HepG2 (cell line): ENCODE results near the gene AARSD1. TPM values are rescaled to one million over a fixed set of nuclear protein-coding genes. Genes with fewer than 3 reads are reported as not detected.

Source experiments
- ATAC-seq: fragments of 200-7000 bp; cut with Tn5 transposase; 3 replicates; pipeline ENCODE4 v1.9.1; 2020; ENCODE audit warnings: mild to moderate bottlenecking, moderate library complexity
- BruUV-seq: library from RNA; stranded (reverse); fragments of 400-500 nt; replicated peaks from 2 replicates; lab custom pipeline; 2021; lab: Mats Ljungman, UMichigan
- CTCF ChIA-PET: fragments of 300-600 bp; formaldehyde crosslinking; extraction: SDS; loops from one replicate; lab custom pipeline; 2021; ENCODE audit warnings: low total read pairs, inconsistent platforms, low intra/inter-chr PET ratio; lab: Yijun Ruan, JAX
- POLR2A ChIA-PET: fragments of 350-600 bp; sonication (Branson Sonifier 250); formaldehyde crosslinking; loops from one replicate; lab custom pipeline; 2020; ENCODE audit warnings: antibody characterized with exemption, inconsistent platforms; lab: Yijun Ruan, JAX
- DNase-seq: peaks from one replicate; pipeline ENCODE4 v3.0.0-alpha.2; 2015; ENCODE audit warnings: low spot score
- FAIRE-seq: peaks from 3 replicates; lab custom pipeline; 2011; peaks lifted over from hg19 to GRCh38; lab: Jason Lieb, UNC
- H2AFZ ChIP-seq: one replicate; pipeline ENCODE4 v1.6.1; 2011; ENCODE audit warnings: low read length, inconsistent platforms
- H3K27ac ChIP-seq: fragments of 300-600 bp; 3 replicates; pipeline ENCODE4 v1.8.0; 2011; ENCODE audit warnings: mixed run types, mild to moderate bottlenecking, mixed read lengths, low read length, inconsistent platforms; ENCODE audit not compliant: insufficient read depth; ENCODE audit errors: extremely low read length
- H3K27me3 ChIP-seq, 2 experiments: fragments of 200-600 bp in 1 of 2; 2 replicates in 1 of 2; 3 replicates in 1 of 2; pipeline versions ENCODE4 v1.6.0 to v1.8.0; 2011; ENCODE audit warnings: low read length in 2 of 2, mild to moderate bottlenecking in 2 of 2, moderate library complexity in 2 of 2, inconsistent platforms in 1 of 2; ENCODE audit not compliant: insufficient read depth in 2 of 2, control insufficient read depth in 1 of 2
- H3K36me3 ChIP-seq, 2 experiments: fragments of 200-600 bp in 1 of 2; replicated peaks in 1 of 2; 2 replicates in 1 of 2; 3 replicates in 1 of 2; pipeline versions ENCODE4 v1.5.1 to v1.8.0; 2011; ENCODE audit warnings: low read length in 2 of 2, inconsistent platforms in 1 of 2; ENCODE audit not compliant: insufficient read depth in 2 of 2, control insufficient read depth in 1 of 2
- H3K4me1 ChIP-seq: 2 replicates; pipeline ENCODE4 v1.5.1; 2012; ENCODE audit warnings: low read length, inconsistent platforms; ENCODE audit not compliant: insufficient read depth
- H3K4me2 ChIP-seq: 2 replicates; pipeline ENCODE4 v1.6.0; 2011; ENCODE audit warnings: low read depth, low read length, inconsistent platforms
- H3K4me3 ChIP-seq, 3 experiments: fragments of 200-600 bp in 1 of 3; sonication (generic), shearing (Covaris generic) in 1 of 3; replicated peaks in 1 of 3; 2 replicates each; pipeline ENCODE4 v1.5.1; 2011 to 2016; ENCODE audit warnings: low read length in 3 of 3, inconsistent platforms in 2 of 3, low read depth in 2 of 3, mild to moderate bottlenecking in 2 of 3, control low read depth in 1 of 3, mixed read lengths in 1 of 3; ENCODE audit not compliant: insufficient read depth in 1 of 3
- H3K79me2 ChIP-seq: one replicate; pipeline ENCODE4 v1.6.1; 2011; ENCODE audit warnings: low read length, inconsistent platforms; ENCODE audit not compliant: insufficient read depth
- H3K9ac ChIP-seq: 2 replicates; pipeline ENCODE4 v1.6.0; 2011; ENCODE audit warnings: mild to moderate bottlenecking, low read depth, low read length, inconsistent platforms; ENCODE audit not compliant: insufficient read depth
- H3K9me3 ChIP-seq: 2 replicates; pipeline ENCODE4 v1.5.1; 2012; ENCODE audit warnings: mild to moderate bottlenecking, low read length
- H4K20me1 ChIP-seq: 2 replicates; pipeline ENCODE4 v1.6.0; 2011; ENCODE audit warnings: inconsistent platforms, mild to moderate bottlenecking, low read length, moderate library complexity; ENCODE audit not compliant: insufficient read depth
- BCL6 ChIP-seq: IDR thresholded peaks from 2 replicates; pipeline ENCODE4 v1.6.1; 2016; ENCODE audit warnings: missing genetic modification reagents, missing compliant biosample characterization
- CEBPB ChIP-seq: IDR thresholded peaks from 2 replicates; pipeline ENCODE4 v1.6.1; 2011; ENCODE audit warnings: low read depth, low read length, improper control_type of control experiment, borderline replicate concordance
- CREB1 ChIP-seq, 2 experiments: fragments of 450-650 bp in 1 of 2; IDR thresholded peaks; 2 replicates each; pipeline ENCODE4 v1.6.1; 2016 to 2017; ENCODE audit warnings: control low read depth in 1 of 2, mild to moderate bottlenecking in 1 of 2, missing compliant biosample characterization in 1 of 2, missing genetic modification characterization in 1 of 2
- MAFG ChIP-seq: sonication (generic); formaldehyde crosslinking; IDR thresholded peaks from 2 replicates; pipeline ENCODE4 v1.5.1; 2020; ENCODE audit warnings: mild to moderate bottlenecking, missing genetic modification reagents
- MXI1 ChIP-seq: IDR thresholded peaks from 3 replicates; pipeline ENCODE4 v1.6.1; 2012; ENCODE audit warnings: low read depth, low read length, inconsistent platforms, borderline replicate concordance
- NFE2L2 ChIP-seq: fragments of 150-350 bp; IDR thresholded peaks from 2 replicates; pipeline ENCODE4 v1.6.1; 2014; ENCODE audit warnings: low read length
- NRL ChIP-seq: sonication (generic); formaldehyde crosslinking; IDR thresholded peaks from 2 replicates; pipeline ENCODE4 v1.5.0; 2020; ENCODE audit warnings: missing genetic modification reagents, mild to moderate bottlenecking, moderate library complexity, borderline replicate concordance
- SOX6 ChIP-seq, 2 experiments: fragments of 450-650 bp in 1 of 2; sonication (generic) in 1 of 2; formaldehyde crosslinking in 1 of 2; IDR thresholded peaks; 2 replicates each; pipeline versions ENCODE4 v1.4.0 to v1.6.1; 2017 to 2020; ENCODE audit warnings: antibody characterized with exemption in 1 of 2, mild to moderate bottlenecking in 1 of 2, missing genetic modification reagents in 1 of 2
- WGBS: methylation state at CpG from one replicate; pipeline ENCODE4 v1.1.6; 2017; ENCODE audit warnings: low lambda C conversion rate; 5-methylcytosine and 5-hydroxymethylcytosine counted together
- in situ Hi-C: cut with HindIII; loops from 2 replicates; pipeline ENCODE4 v1.10.0; 2017; ENCODE audit warnings: low pct_unique_long_range_greater_than_20kb; ENCODE audit not compliant: extremely low pct_ligation_motif_present
- intact Hi-C: fragments of 100-400 bp; cut with micrococcal nuclease; formaldehyde crosslinking; loops from one replicate; pipeline ENCODE4 v1.10.0; 2022; ENCODE audit not compliant: unreplicated experiment
- polyA plus RNA-seq, 8 experiments: library from polyadenylated mRNA; depleted of rRNA in 3 of 8; stranded (reverse) in 7 of 8; unstranded in 1 of 8; fragments of >200 nt; fragmentation: Illumina TruSeq in 4 of 8; extraction: Trizol in 4 of 8; gene quantifications; 2 replicates each; pipeline versions ENCODE4 v1.2.1 to v1.2.3, GENCODE V29; 2011 to 2016; ENCODE audit warnings: low read depth in 4 of 8, missing spikeins in 1 of 8, mixed read lengths in 1 of 8; ENCODE audit not compliant: insufficient read depth in 1 of 8
- total RNA-seq, 5 experiments: library from RNA; depleted of rRNA; stranded (reverse); fragments of >200 nt; fragmentation: Illumina TruSeq; extraction: Trizol; gene quantifications; 2 replicates each; pipeline ENCODE4 v1.2.3, GENCODE V29; 2016; ENCODE audit warnings: low read depth in 1 of 5
- TF ChIP-seq, protein P1 (sequence below): sonication (generic); formaldehyde crosslinking; IDR thresholded peaks from 2 replicates; pipeline ENCODE4 v1.4.0; 2020; ENCODE audit warnings: missing genetic modification reagents
- TF ChIP-seq, protein P2 (sequence below): sonication (generic); formaldehyde crosslinking; IDR thresholded peaks from 2 replicates; pipeline ENCODE4 v1.4.0; 2020; ENCODE audit warnings: missing genetic modification reagents

AARSD1 gene
- total and polyA plus RNA-seq, 2 of the 13 experiments (the other 11 are each of a cell fraction or from before 2014, with no cell fraction given): 24.7 to 29.3 TPM

- Histone ChIP-seq H3K9me3 (no peaks in the 10 kb centered on the region), H3K27ac (peak overlapping the region; percentile 19), H2AFZ (no peak overlapping the region), H3K4me3 (no peak overlapping the region), H3K27me3 (no peaks in the 10 kb centered on the region), H4K20me1 (no peaks in the 10 kb centered on the region), H3K4me1 (peaks cover 26% of the 10 kb centered on the region), H3K79me2 (no peaks in the 10 kb centered on the region), H3K9ac (no peak overlapping the region)
- no TSS peak for BruUV-seq
- 57% methylated on average over 5 of the region's 5 CpGs for WGBS
- FAIRE-seq (no peak), ATAC-seq (peak; percentile 27; the same call in 1 of the 3 replicates)
- TF ChIP-seq NFE2L2 (no peak), CEBPB (peak; percentile 43; the same call in 1 of the 2 replicates), SOX6 (IDR thresholded peaks at IDR 0.05) (no peak), SOX6 (CRISPR knock-in tag; IDR thresholded peaks at IDR 0.05) (0 out of 2 replicates have a peak, but pooled peaks have one; percentile 10), NRL (CRISPR knock-in tag) (no peak), CREB1 (IDR thresholded peaks at IDR 0.05) (no peak), CREB1 (CRISPR knock-in tag; IDR thresholded peaks at IDR 0.05) (0 out of 2 replicates have a peak, but pooled peaks have one; percentile 32), BCL6 (peak; percentile 40; the same call in 1 of the 2 replicates), MAFG (CRISPR knock-in tag) (no peak), MXI1 (no peak)
- TF ChIP-seq, protein P1, sequence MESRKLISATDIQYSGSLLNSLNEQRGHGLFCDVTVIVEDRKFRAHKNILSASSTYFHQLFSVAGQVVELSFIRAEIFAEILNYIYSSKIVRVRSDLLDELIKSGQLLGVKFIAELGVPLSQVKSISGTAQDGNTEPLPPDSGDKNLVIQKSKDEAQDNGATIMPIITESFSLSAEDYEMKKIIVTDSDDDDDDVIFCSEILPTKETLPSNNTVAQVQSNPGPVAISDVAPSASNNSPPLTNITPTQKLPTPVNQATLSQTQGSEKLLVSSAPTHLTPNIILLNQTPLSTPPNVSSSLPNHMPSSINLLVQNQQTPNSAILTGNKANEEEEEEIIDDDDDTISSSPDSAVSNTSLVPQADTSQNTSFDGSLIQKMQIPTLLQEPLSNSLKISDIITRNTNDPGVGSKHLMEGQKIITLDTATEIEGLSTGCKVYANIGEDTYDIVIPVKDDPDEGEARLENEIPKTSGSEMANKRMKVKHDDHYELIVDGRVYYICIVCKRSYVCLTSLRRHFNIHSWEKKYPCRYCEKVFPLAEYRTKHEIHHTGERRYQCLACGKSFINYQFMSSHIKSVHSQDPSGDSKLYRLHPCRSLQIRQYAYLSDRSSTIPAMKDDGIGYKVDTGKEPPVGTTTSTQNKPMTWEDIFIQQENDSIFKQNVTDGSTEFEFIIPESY (CRISPR knock-in tag): peak; percentile 89
- TF ChIP-seq, protein P2, sequence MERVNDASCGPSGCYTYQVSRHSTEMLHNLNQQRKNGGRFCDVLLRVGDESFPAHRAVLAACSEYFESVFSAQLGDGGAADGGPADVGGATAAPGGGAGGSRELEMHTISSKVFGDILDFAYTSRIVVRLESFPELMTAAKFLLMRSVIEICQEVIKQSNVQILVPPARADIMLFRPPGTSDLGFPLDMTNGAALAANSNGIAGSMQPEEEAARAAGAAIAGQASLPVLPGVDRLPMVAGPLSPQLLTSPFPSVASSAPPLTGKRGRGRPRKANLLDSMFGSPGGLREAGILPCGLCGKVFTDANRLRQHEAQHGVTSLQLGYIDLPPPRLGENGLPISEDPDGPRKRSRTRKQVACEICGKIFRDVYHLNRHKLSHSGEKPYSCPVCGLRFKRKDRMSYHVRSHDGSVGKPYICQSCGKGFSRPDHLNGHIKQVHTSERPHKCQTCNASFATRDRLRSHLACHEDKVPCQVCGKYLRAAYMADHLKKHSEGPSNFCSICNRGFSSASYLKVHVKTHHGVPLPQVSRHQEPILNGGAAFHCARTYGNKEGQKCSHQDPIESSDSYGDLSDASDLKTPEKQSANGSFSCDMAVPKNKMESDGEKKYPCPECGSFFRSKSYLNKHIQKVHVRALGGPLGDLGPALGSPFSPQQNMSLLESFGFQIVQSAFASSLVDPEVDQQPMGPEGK (CRISPR knock-in tag): peak; percentile 38; the same call in 1 of the 2 replicates
- TF ChIP-seq, all 625 proteins: peak for 6
- Histone ChIP-seq H3K36me3 (no peaks in the 10 kb centered on the region), H3K4me2 (no peak overlapping the region)
- no peak for DNase-seq
- intact Hi-C loops (no loop called here), in situ Hi-C loops (loop anchor here (10.0 kb wide), 1 partner anchor 64 kb away; the partner anchor contains the start of gene G6PC1)
- CTCF ChIA-PET: no interaction called here
- POLR2A ChIA-PET: interaction anchor here (1.7 kb wide), 1 partner anchor 30 kb away, joined by 14 read pairs; the partner anchor contains the start of gene RPL27
Measured at GRCh38 chr17:42969001-42969581, 4.8 kb upstream of the AARSD1 start.
